Glutamatergic neuron (in vitro differentiated cells): ENCODE results near the gene FLT4. TPM values are rescaled to one million over a fixed set of nuclear protein-coding genes. Genes with fewer than 3 reads are reported as not detected.

Source experiments
- DNase-seq: peaks from one replicate; pipeline ENCODE4 v3.0.0; 2022
- H3K27ac Mint-ChIP-seq: one replicate; pipeline ENCODE4 v1.8.0; 2020; ENCODE audit warnings: mild to moderate bottlenecking, mixed read lengths, inconsistent platforms; ENCODE audit not compliant: unreplicated experiment
- H3K27me3 Mint-ChIP-seq: one replicate; pipeline ENCODE4 v1.8.0; 2020; ENCODE audit warnings: mild to moderate bottlenecking, moderate library complexity, mixed read lengths, inconsistent platforms; ENCODE audit not compliant: unreplicated experiment
- H3K36me3 Mint-ChIP-seq: one replicate; pipeline ENCODE4 v1.8.0; 2020; ENCODE audit warnings: mild to moderate bottlenecking, mixed read lengths, inconsistent platforms; ENCODE audit not compliant: unreplicated experiment
- H3K4me1 Mint-ChIP-seq: one replicate; pipeline ENCODE4 v1.8.0; 2020; ENCODE audit warnings: mild to moderate bottlenecking, low read depth, mixed read lengths, inconsistent platforms; ENCODE audit not compliant: unreplicated experiment
- H3K4me3 Mint-ChIP-seq: one replicate; pipeline ENCODE4 v1.8.0; 2020; ENCODE audit warnings: mild to moderate bottlenecking, mixed read lengths, inconsistent platforms; ENCODE audit not compliant: unreplicated experiment
- H3K9me3 Mint-ChIP-seq: one replicate; pipeline ENCODE4 v1.8.0; 2020; ENCODE audit warnings: mild to moderate bottlenecking, moderate library complexity, mixed read lengths, inconsistent platforms; ENCODE audit not compliant: unreplicated experiment
- CTCF ChIP-seq: fragments of 200-600 bp; sonication (generic); IDR thresholded peaks from one replicate; pipeline ENCODE4 v1.5.0; 2021; ENCODE audit not compliant: partially characterized antibody, unreplicated experiment
- total RNA-seq: library from RNA; stranded (reverse); fragmentation: NEBNext Ultra II Directional; extraction: Animal tissue kit (Norgen Biotek cat#: 25700); gene quantifications from one replicate; pipeline ENCODE4 v1.2.1, GENCODE V29; 2021; ENCODE audit not compliant: unreplicated experiment

The FLT4 gene
- total RNA-seq, 1 donor from 2014 or later, result 0.17 TPM

GRCh38 chr5:180575571-180575970 is 73.8 kb downstream of the FLT4 start:
- Mint-ChIP-seq H3K4me3 (no peak overlapping the region), H3K9me3 (no peaks in the 10 kb centered on the region), H3K36me3 (no peaks in the 10 kb centered on the region), H3K4me1 (no peaks in the 10 kb centered on the region), H3K27ac (no peak overlapping the region), H3K27me3 (peaks cover 3% of the 10 kb centered on the region)
- no peak for TF ChIP-seq CTCF
- no peak for DNase-seq

GRCh38 chr5:180568914-180569313 is 80.5 kb downstream of the FLT4 start:
- DNase-seq, result no peak
- peaks cover 1% of the 10 kb centered on the region for H3K9me3 Mint-ChIP-seq
- H3K4me1 Mint-ChIP-seq, result no peaks in the 10 kb centered on the region
- TF ChIP-seq CTCF, result no peak
- peaks cover 1% of the 10 kb centered on the region for H3K27me3 Mint-ChIP-seq
- H3K27ac Mint-ChIP-seq, result no peak overlapping the region
- no peak overlapping the region for H3K4me3 Mint-ChIP-seq
- peaks cover 4% of the 10 kb centered on the region for H3K36me3 Mint-ChIP-seq

- Mint-ChIP-seq H3K4me1 (no peaks in the 10 kb centered on the region), H3K4me3 (no peak overlapping the region), H3K27ac (no peak overlapping the region), H3K27me3 (peaks cover 3% of the 10 kb centered on the region), H3K9me3 (peaks cover 6% of the 10 kb centered on the region), H3K36me3 (peaks cover 13% of the 10 kb centered on the region)
- no peak for DNase-seq
- TF ChIP-seq CTCF, result no peak
These were observed 85.4 kb downstream of the FLT4 start for GRCh38 chr5:180563994-180564393.

- Mint-ChIP-seq H3K4me3 (no peak overlapping the region), H3K36me3 (peaks cover 9% of the 10 kb centered on the region), H3K27ac (peak overlapping the region; percentile 2), H3K4me1 (peaks cover 4% of the 10 kb centered on the region), H3K27me3 (peaks cover 5% of the 10 kb centered on the region), H3K9me3 (peaks cover 8% of the 10 kb centered on the region)
- TF ChIP-seq CTCF, result no peak
- no peak for DNase-seq
These were observed 91.2 kb downstream of the FLT4 start for GRCh38 chr5:180558232-180558631.

GRCh38 chr5:180557217-180557809 is 92.1 kb downstream of the FLT4 start:
- H3K9me3 Mint-ChIP-seq, result peaks cover 8% of the 10 kb centered on the region
- no peak overlapping the region for H3K27ac Mint-ChIP-seq
- H3K4me1 Mint-ChIP-seq, result peaks cover 4% of the 10 kb centered on the region

More at GRCh38 chr5:180557217-180557809, 92.1 kb downstream of the FLT4 start:
- no peak for TF ChIP-seq CTCF
- no peak for DNase-seq
- peaks cover 9% of the 10 kb centered on the region for H3K36me3 Mint-ChIP-seq
- no peak overlapping the region for H3K4me3 Mint-ChIP-seq
- peaks cover 6% of the 10 kb centered on the region for H3K27me3 Mint-ChIP-seq
